GM10847 (cell line): ENCODE data around the gene KRT32.

Experiments used
- POLR2A ChIP-seq: IDR thresholded peaks from 2 replicates; pipeline ENCODE4 v1.6.1; 2011; ENCODE audit not compliant: insufficient read length; ENCODE audit errors: extremely low read depth

The KRT32 gene

DNA sequence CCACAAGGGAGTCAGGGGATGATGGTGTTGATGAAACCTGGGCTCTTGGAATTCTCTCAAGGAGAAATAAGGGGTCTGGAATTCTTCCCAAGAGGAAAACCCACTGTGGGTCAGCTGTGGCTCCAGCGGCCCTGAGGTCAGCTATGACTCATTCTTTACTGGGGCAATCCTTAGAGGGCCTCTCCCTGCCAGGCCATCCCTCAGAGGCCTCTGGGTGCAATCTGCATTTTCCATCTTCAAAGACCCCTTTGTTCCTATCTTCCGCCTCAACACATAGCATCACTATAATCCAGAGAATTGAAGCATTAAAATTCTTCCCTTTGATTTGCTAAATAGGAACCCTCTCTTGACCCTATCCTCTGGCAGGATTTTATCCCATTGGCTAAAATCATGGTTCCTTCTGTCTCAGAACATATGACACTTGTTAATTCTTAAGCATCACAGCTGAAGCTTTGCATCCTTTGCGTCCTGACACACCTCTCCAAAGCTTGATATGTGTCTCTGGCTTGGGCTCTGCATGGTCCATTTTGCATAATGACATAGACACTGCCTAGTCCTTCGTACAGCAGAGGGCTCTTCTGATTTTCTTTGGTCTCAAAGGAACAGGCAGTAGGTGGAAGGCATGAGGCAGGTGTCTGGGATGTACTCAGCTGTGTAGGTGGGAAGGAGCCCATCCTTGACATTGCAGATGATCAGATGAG, 38.4 kb downstream of the KRT32 start:
- no peak for TF ChIP-seq POLR2A

GRCh38 chr17:41424111-41424635, 43.0 kb downstream of the KRT32 start, which contains the start of gene KRT37:
Gene KRT37 (minus strand): TSS chr17:41424585. CDS start chr17:41424523, 62 bp downstream.
- no peak for TF ChIP-seq POLR2A

GRCh38 chr17:41421617-41422016, 45.6 kb downstream of the KRT32 start:
- TF ChIP-seq POLR2A, result no peak

- TF ChIP-seq POLR2A, result no peak
Measured at GRCh38 chr17:41421116-41421515, 46.1 kb downstream of the KRT32 start.

- TF ChIP-seq POLR2A, result no peak
Measured at GRCh38 chr17:41420134-41420533, 47.1 kb downstream of the KRT32 start.

GRCh38 chr17:41419716-41420115, 47.5 kb downstream of the KRT32 start:
- TF ChIP-seq POLR2A, result no peak

- no peak for TF ChIP-seq POLR2A
Measured at GRCh38 chr17:41418116-41418860, 48.9 kb downstream of the KRT32 start.

- no peak for TF ChIP-seq POLR2A
Measured at GRCh38 chr17:41417576-41418015, 49.6 kb downstream of the KRT32 start.

DNA sequence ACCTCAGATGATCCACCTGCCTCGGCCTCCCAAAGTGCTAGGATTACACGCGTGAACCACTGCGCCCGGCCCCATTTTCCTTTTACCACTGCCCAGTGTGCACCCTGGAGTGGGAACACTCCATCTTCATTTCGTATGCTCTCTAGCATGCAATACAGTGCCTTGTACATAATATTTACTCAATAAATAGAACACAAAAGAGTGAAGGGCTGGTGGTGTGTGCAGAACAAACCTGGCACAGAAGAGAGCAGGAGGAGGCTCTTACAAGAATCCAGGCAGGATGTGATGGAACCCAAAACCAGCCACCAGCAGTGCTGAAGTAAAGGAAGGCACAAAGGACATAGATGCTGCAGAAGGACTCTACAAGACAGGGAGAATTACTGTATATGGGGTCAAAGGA, 50.1 kb downstream of the KRT32 start:
- TF ChIP-seq POLR2A, result no peak

DNA sequence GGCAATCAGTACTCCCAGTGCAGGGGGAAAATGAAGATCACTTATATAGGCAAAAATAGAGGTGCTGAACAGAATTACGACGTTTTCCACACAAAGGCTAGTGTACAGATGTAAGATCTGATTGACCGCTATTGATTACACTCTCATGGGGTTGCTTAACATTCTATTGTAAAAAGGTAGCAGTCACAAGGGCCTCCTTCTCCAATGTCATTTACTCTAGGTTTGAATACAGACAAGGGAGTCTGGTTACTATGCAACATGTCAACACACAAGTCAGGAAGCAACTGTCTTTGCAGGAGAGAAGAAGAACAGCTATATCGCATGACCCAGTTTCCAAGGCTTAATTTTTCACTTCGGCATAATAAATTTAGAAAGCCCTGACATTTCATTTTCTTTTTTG, 50.7 kb downstream of the KRT32 start:
- no peak for TF ChIP-seq POLR2A

GRCh38 chr17:41415833-41416335, 51.3 kb downstream of the KRT32 start:
- no peak for TF ChIP-seq POLR2A

DNA sequence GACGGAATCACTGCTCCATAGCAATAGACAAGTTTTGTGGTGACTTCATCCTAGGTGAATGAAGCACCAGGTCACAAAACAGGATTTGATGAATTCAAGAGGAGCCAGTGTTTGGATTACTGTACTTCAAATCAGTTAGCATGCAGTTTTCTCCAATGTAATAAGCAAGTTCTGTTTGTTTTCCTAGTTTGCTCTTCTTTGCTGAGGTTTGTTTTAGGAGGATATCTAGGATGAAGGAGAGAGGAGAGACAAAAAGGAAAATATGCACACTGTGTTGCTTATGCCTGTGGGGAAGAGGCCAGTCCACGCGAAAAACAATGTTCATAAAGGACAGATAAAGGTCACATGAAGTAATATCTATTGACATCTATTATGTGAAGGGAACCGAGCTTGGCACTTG, 51.8 kb downstream of the KRT32 start:
- no peak for TF ChIP-seq POLR2A

- no peak for TF ChIP-seq POLR2A
Measured at GRCh38 chr17:41413982-41414381, 53.2 kb downstream of the KRT32 start.

DNA sequence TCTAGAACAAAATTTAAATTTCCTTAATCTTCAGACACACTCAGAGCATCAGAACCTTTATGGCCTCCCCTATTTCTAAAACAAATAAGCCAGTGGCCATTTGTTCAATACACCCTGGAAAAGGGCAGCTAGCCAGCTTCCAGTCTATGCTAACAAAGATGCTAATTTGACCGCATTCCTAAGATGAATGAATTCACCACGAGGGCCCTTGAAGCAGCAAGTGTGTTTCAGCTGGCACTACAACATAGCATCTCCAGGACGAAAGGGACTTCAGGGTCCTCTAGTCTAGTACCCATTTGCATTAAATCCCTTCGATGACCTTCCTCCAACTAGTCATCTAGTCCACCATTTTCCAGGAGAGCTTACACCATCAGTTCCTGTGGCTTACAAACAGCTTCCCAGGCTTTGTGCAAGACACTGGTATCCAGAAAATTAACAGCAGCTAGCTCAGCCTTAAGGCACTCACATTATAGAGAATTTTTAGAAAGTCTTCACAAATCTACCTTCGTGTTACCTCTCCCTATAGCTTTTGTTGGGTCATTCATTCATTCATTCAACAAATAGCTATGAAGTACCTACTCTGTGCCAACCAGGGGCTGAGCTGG, 53.7 kb downstream of the KRT32 start:
- TF ChIP-seq POLR2A, result no peak

- TF ChIP-seq POLR2A, result no peak
Measured at GRCh38 chr17:41411072-41411840, 55.9 kb downstream of the KRT32 start.
